GM12878 (cell line): ENCODE data around the gene C5orf46. TPM values are rescaled to one million over a fixed set of nuclear protein-coding genes. Genes with fewer than 3 reads are reported as not detected.

Source experiments
- ATAC-seq: fragments of 200-7000 bp; cut with Tn5 transposase; 3 replicates; pipeline ENCODE4 v1.9.1; 2020; ENCODE audit warnings: mild to moderate bottlenecking, moderate library complexity
- BruUV-seq: library from RNA; stranded (reverse); fragments of 400-500 nt; replicated peaks from 2 replicates; lab custom pipeline; 2021; lab: Mats Ljungman, UMichigan
- CTCF ChIA-PET: fragments of 300-600 bp; sonication (Branson Sonifier 250); formaldehyde crosslinking; extraction: SDS; loops from one replicate; lab custom pipeline; 2021; ENCODE audit warnings: inconsistent platforms; lab: Yijun Ruan, JAX
- POLR2A ChIA-PET: fragments of 350-600 bp; formaldehyde crosslinking; extraction: SDS; loops from one replicate; lab custom pipeline; 2021; ENCODE audit warnings: inconsistent platforms; lab: Charles Lee
- RAD21 ChIA-PET: fragments of 300-600 bp; sonication (Branson Sonifier 250); formaldehyde crosslinking; loops from one replicate; lab custom pipeline; 2023; ENCODE audit warnings: antibody characterized with exemption; ENCODE audit not compliant: unreplicated experiment; lab: Charles Lee
- SMC1A ChIA-PET: fragments of 300-600 bp; sonication (Branson Sonifier 250); formaldehyde crosslinking; loops from one replicate; lab custom pipeline; 2023; ENCODE audit not compliant: unreplicated experiment, uncharacterized antibody; lab: Charles Lee
- DNase-seq: peaks from one replicate; pipeline ENCODE4 v3.0.0-alpha.2; 2011; ENCODE audit warnings: low read depth, low spot score
- FAIRE-seq: peaks from 3 replicates; lab custom pipeline; 2011; peaks lifted over from hg19 to GRCh38; lab: Jason Lieb, UNC
- H2AFZ ChIP-seq: 2 replicates; pipeline ENCODE4 v1.6.0; 2011; ENCODE audit warnings: low read depth, low read length, control low read depth; ENCODE audit not compliant: control insufficient read depth
- H3K27ac ChIP-seq: 2 replicates; pipeline ENCODE4 v1.5.1; 2011; ENCODE audit warnings: control low read depth; ENCODE audit not compliant: control insufficient read depth, insufficient read depth
- H3K27me3 ChIP-seq, 2 experiments: replicated peaks in 1 of 2; 2 replicates each; pipeline versions ENCODE4 v1.6.0 to v1.6.1; 2011; ENCODE audit warnings: low read length in 1 of 2; ENCODE audit not compliant: control insufficient read depth in 2 of 2, insufficient read depth in 2 of 2
- H3K36me3 ChIP-seq, 2 experiments: 2 replicates each; pipeline ENCODE4 v1.5.1; 2011; ENCODE audit warnings: low read length in 1 of 2; ENCODE audit not compliant: control insufficient read depth in 2 of 2, insufficient read depth in 2 of 2
- H3K4me1 ChIP-seq: 2 replicates; pipeline ENCODE4 v1.6.1; 2011; ENCODE audit warnings: mild to moderate bottlenecking, low read length, moderate library complexity, mixed read lengths; ENCODE audit not compliant: control insufficient read depth, insufficient read depth
- H3K4me2 ChIP-seq: 2 replicates; pipeline ENCODE4 v1.6.0; 2011; ENCODE audit warnings: control low read depth; ENCODE audit not compliant: control insufficient read depth, insufficient read depth
- H3K4me3 ChIP-seq: fragments of 200-600 bp; sonication (generic); 2 replicates; pipeline ENCODE4 v1.5.1; 2016
- H3K79me2 ChIP-seq: 2 replicates; pipeline ENCODE4 v1.6.0; 2011; ENCODE audit warnings: low read length; ENCODE audit not compliant: control insufficient read depth, insufficient read depth
- H3K9ac ChIP-seq: 2 replicates; pipeline ENCODE4 v1.8.0; 2011; ENCODE audit warnings: low read length, control low read depth, mixed read lengths; ENCODE audit not compliant: control insufficient read depth, insufficient read depth
- H3K9me3 ChIP-seq: replicated peaks from 3 replicates; pipeline ENCODE4 v1.5.1; 2011; ENCODE audit warnings: mild to moderate bottlenecking, low read length; ENCODE audit not compliant: control insufficient read depth, insufficient read depth
- H4K20me1 ChIP-seq: 2 replicates; pipeline ENCODE4 v1.6.0; 2011; ENCODE audit not compliant: control insufficient read depth, insufficient read depth
- HDAC6 ChIP-seq: fragments of 200-600 bp; sonication (generic); IDR thresholded peaks from one replicate; pipeline ENCODE4 v1.8.0; 2017; ENCODE audit warnings: antibody characterized with exemption; ENCODE audit not compliant: unreplicated experiment
- IRF3 ChIP-seq: fragments of 450-650 bp; IDR thresholded peaks from 2 replicates; pipeline ENCODE4 v1.6.1; 2014; ENCODE audit warnings: mild to moderate bottlenecking
- IRF5 ChIP-seq: fragments of 450-650 bp; IDR thresholded peaks from 2 replicates; pipeline ENCODE4 v1.6.1; 2017; ENCODE audit warnings: borderline replicate concordance
- PRDM15 ChIP-seq: fragments of 450-650 bp; formaldehyde crosslinking; IDR thresholded peaks from 2 replicates; pipeline ENCODE4 v1.4.0; 2020; ENCODE audit warnings: mild to moderate bottlenecking, moderate library complexity
- RAD21 ChIP-seq: IDR thresholded peaks from 2 replicates; pipeline ENCODE4 v1.6.1; 2011; ENCODE audit warnings: mild to moderate bottlenecking, low read depth, low read length, moderate library complexity; ENCODE audit not compliant: insufficient read depth
- REST ChIP-seq: IDR thresholded peaks from 2 replicates; pipeline ENCODE4 v1.6.1; 2012; ENCODE audit warnings: mild to moderate bottlenecking, low read depth, low read length
- WRNIP1 ChIP-seq: IDR thresholded peaks from 2 replicates; pipeline ENCODE4 v1.6.1; 2011; ENCODE audit warnings: low read depth, low read length, improper control_type of control experiment, borderline replicate concordance
- ZNF687 ChIP-seq: fragments of 450-650 bp; IDR thresholded peaks from 2 replicates; pipeline ENCODE4 v1.6.1; 2017; ENCODE audit warnings: mild to moderate bottlenecking, moderate library complexity
- WGBS: methylation state at CpG from one replicate; pipeline ENCODE4 v1.1.6; 2016; ENCODE audit warnings: low lambda C conversion rate; ENCODE audit not compliant: insufficient replicate concordance, insufficient coverage; ENCODE audit errors: missing lambda C conversion rate; 5-methylcytosine and 5-hydroxymethylcytosine counted together
- in situ Hi-C: fragments of 300-500 bp; cut with MboI; formaldehyde crosslinking; loops from 9 replicates; pipeline ENCODE4 v1.14.3; 2018; ENCODE audit warnings: mixed read lengths
- intact Hi-C: fragments of 100-400 bp; cut with micrococcal nuclease; formaldehyde crosslinking; loops from one replicate; pipeline ENCODE4 v1.14.2; 2022; ENCODE audit not compliant: unreplicated experiment
- polyA plus RNA-seq, 11 experiments: library from polyadenylated mRNA; depleted of rRNA in 4 of 11; unstranded in 6 of 11; stranded (reverse) in 5 of 11; fragments of >200 nt; fragmentation: Nextera tagmentation in 4 of 11; fragmentation: Illumina TruSeq in 1 of 11; extraction: Ambion mirVana in 4 of 11; extraction: Trizol in 1 of 11; gene quantifications; 1 replicate in 1 of 11; 2 replicates in 10 of 11; pipeline versions ENCODE4 v1.2.1 to v1.2.3, GENCODE V29; 2011 to 2016; ENCODE audit warnings: inconsistent platforms in 2 of 11, missing spikeins in 2 of 11, low read depth in 1 of 11
- total RNA-seq, 4 experiments: library from RNA; depleted of rRNA in 3 of 4; stranded (reverse); fragments of >200 nt in 3 of 4; fragmentation: Illumina TruSeq in 1 of 4; extraction: Trizol in 1 of 4; gene quantifications; 2 replicates each; pipeline versions ENCODE4 v1.2.1 to v1.2.3, GENCODE V29; 2013 to 2021

C5orf46 gene
- total and polyA plus RNA-seq, 10 of the 15 experiments (the other 5 are each of a cell fraction or from before 2014, with no cell fraction given), result not detected

GRCh38 chr5:147859962-147860640, 46.2 kb downstream of the C5orf46 start:
- POLR2A ChIA-PET, result no interaction called here
- no peak for TF ChIP-seq IRF3
- no peak for TF ChIP-seq PRDM15 (CRISPR knock-in tag)
- TF ChIP-seq HDAC6, result no peak
- TF ChIP-seq ZNF687, result no peak
- TF ChIP-seq IRF5, result no peak
- TF ChIP-seq WRNIP1, result no peak
- no peak for TF ChIP-seq RAD21
- TF ChIP-seq REST, result no peak

More at GRCh38 chr5:147859962-147860640, 46.2 kb downstream of the C5orf46 start:
- intact Hi-C loops (no loop called here), in situ Hi-C loops (no loop called here)
- H3K4me2 ChIP-seq, result no peak overlapping the region
- ChIA-PET SMC1A (interaction anchor here (1.5 kb wide), 1 partner anchor 871 kb away, joined by 4 read pairs; no protein-coding TSS in a partner anchor), CTCF (interaction anchor here (0.6 to 1.1 kb wide), 3 partner anchors 15 to 873 kb away, joined by 3 to 4 read pairs (median 3); no protein-coding TSS in a partner anchor), RAD21 (no interaction called here)
- H2AFZ ChIP-seq, result no peak overlapping the region
- FAIRE-seq, result no peak
- H3K4me1 ChIP-seq, result no peaks in the 10 kb centered on the region
- no peak for DNase-seq
- H3K27ac ChIP-seq, result no peak overlapping the region
- BruUV-seq, result no TSS peak
- H3K36me3 ChIP-seq, result no peaks in the 10 kb centered on the region
- H3K9me3 ChIP-seq, result no peaks in the 10 kb centered on the region
- no peaks in the 10 kb centered on the region; a peak in 1 of 4 replicates for H3K27me3 ChIP-seq
- no peaks in the 10 kb centered on the region for H3K79me2 ChIP-seq
- H3K4me3 ChIP-seq, result no peak overlapping the region
- no peak for ATAC-seq
- no peak overlapping the region for H3K9ac ChIP-seq
- H4K20me1 ChIP-seq, result no peaks in the 10 kb centered on the region
- WGBS, result 15% methylated on average over 3 of the region's 3 CpGs
